Spleen (tissue), 7 donors: ENCODE data around the gene SERPINA4.

ENCODE experiments used
- POLR2AphosphoS5 ChIP-seq, 3 donors: sonication (generic); formaldehyde crosslinking; IDR thresholded peaks; one replicate each; pipeline ENCODE4 v1.5.1; 2017; ENCODE audit warnings: antibody characterized with exemption in 3 of 3
- TF ChIP-seq, protein P1 (sequence below), 11 experiments: fragments of 200-600 bp in 7 of 11; fragments of 450-650 bp in 4 of 11; sonication (generic) in 4 of 11; IDR thresholded peaks in 8 of 11; conservative IDR thresholded peaks in 3 of 11; 1 replicate in 7 of 11; 2 replicates in 4 of 11; pipeline versions ENCODE4 v1.4.0 to v1.8.0; 2016 to 2021; ENCODE audit warnings: antibody characterized with exemption in 11 of 11, inconsistent platforms in 4 of 11, mild to moderate bottlenecking in 1 of 11
- donor health status: DM: no; HTN: no; CAD: no; lungs with moderate emphysema.
- donor health status: DM: no; HTN: no; CAD: no.
- donor health status: DM: no; HTN: no; CAD: no.

DNA sequence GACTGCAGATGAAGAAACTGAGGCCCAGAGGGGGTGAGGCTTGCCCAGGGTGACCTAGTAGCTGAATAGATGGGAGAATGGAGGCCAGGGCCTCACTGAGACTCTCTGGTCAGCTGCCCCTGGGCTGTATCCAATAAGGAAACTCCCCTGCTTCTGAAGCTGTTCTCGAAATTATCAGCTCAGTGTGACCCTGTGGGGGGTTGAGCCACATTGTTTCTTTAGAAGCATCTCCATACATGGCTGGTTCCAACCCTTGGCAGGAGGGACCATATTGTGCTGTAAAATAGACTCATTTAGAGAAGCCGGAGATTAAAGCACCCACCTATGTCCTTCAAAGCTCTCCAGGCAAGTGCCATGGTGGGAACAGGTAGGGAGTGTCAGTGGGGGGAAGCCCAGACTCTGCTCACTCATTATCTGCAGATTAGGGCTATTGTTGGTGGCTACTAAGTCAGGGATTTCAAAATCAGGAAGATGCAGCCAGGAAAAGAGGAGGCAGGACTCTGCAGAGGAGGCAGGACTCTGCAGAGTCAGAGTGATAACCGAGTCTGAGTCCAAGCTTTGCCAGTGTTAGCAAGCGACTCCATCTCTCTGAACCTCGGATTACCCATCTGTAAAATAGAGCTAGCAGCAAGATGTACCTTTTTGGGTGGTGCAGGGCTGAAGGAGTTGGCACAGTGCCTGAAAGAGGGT lies 23.5 kb downstream of the SERPINA4 start:
- TF ChIP-seq, protein P1, sequence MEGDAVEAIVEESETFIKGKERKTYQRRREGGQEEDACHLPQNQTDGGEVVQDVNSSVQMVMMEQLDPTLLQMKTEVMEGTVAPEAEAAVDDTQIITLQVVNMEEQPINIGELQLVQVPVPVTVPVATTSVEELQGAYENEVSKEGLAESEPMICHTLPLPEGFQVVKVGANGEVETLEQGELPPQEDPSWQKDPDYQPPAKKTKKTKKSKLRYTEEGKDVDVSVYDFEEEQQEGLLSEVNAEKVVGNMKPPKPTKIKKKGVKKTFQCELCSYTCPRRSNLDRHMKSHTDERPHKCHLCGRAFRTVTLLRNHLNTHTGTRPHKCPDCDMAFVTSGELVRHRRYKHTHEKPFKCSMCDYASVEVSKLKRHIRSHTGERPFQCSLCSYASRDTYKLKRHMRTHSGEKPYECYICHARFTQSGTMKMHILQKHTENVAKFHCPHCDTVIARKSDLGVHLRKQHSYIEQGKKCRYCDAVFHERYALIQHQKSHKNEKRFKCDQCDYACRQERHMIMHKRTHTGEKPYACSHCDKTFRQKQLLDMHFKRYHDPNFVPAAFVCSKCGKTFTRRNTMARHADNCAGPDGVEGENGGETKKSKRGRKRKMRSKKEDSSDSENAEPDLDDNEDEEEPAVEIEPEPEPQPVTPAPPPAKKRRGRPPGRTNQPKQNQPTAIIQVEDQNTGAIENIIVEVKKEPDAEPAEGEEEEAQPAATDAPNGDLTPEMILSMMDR (IDR thresholded peaks at IDR 0.05 in 8 of 11, conservative IDR thresholded peaks at IDR 0.05 in 3 of 11), result no peak
- TF ChIP-seq POLR2AphosphoS5 (IDR thresholded peaks at IDR 0.05), result no peak
